K562 (cell line): ENCODE measurements around the gene ALDH16A1. TPM values are rescaled to one million over a fixed set of nuclear protein-coding genes. Genes with fewer than 3 reads are reported as not detected.
A peak's percentile ranks its signal among the peaks of the same experiment; 100 is the strongest.

ENCODE experiments used
- CHD2 ChIP-seq: IDR thresholded peaks from 2 replicates; pipeline ENCODE4 v1.6.1; 2011; ENCODE audit warnings: low read depth, low read length
- CHD4 ChIP-seq: fragments of 200-600 bp; sonication (generic); IDR thresholded peaks from 3 replicates; pipeline ENCODE4 v1.6.1; 2012; ENCODE audit warnings: low read depth, mild to moderate bottlenecking, mixed read lengths, low read length, inconsistent platforms; ENCODE audit not compliant: insufficient read depth, insufficient replicate concordance, poor library complexity, severe bottlenecking
- ELF4 ChIP-seq: fragments of 450-650 bp; formaldehyde crosslinking; IDR thresholded peaks from 2 replicates; pipeline ENCODE4 v1.4.0; 2022; ENCODE audit warnings: missing genetic modification characterization
- ELK1 ChIP-seq: sonication (generic); formaldehyde crosslinking; IDR thresholded peaks from 2 replicates; pipeline ENCODE4 v1.8.1; 2022; ENCODE audit warnings: missing genetic modification reagents
- GABPA ChIP-seq: fragments of 200-800 bp; sonication (Bioruptor generic); conservative IDR thresholded peaks from 2 replicates; pipeline ENCODE4 v1.6.1; 2016; ENCODE audit warnings: low read depth, missing genetic modification characterization, missing compliant biosample characterization
- KAT2B ChIP-seq: IDR thresholded peaks from one replicate; pipeline ENCODE4 v1.6.1; 2012; ENCODE audit warnings: low read depth, mild to moderate bottlenecking, control low read depth, inconsistent platforms, low read length, moderate library complexity
- LARP7 ChIP-seq: fragments of 450-650 bp; IDR thresholded peaks from 2 replicates; pipeline ENCODE4 v1.6.1; 2016
- MAFF ChIP-seq: IDR thresholded peaks from 2 replicates; pipeline ENCODE4 v1.6.1; 2012; ENCODE audit warnings: low read length, improper control_type of control experiment
- MEIS2 ChIP-seq: fragments of 450-650 bp; IDR thresholded peaks from 2 replicates; pipeline ENCODE4 v1.6.1; 2014; ENCODE audit warnings: mild to moderate bottlenecking; ENCODE audit not compliant: partially characterized antibody
- MITF ChIP-seq: IDR thresholded peaks from 2 replicates; pipeline ENCODE4 v1.6.1; 2014; ENCODE audit warnings: antibody characterized with exemption
- NFE2L1 ChIP-seq: fragments of 450-650 bp; IDR thresholded peaks from 2 replicates; pipeline ENCODE4 v1.6.1; 2016; ENCODE audit warnings: missing genetic modification characterization, low read depth, mild to moderate bottlenecking, missing compliant biosample characterization, moderate library complexity, borderline replicate concordance
- NR2C2 ChIP-seq, 2 experiments: fragments of 200-800 bp in 1 of 2; sonication (Bioruptor generic) in 1 of 2; sonication (generic) in 1 of 2; formaldehyde crosslinking in 1 of 2; IDR thresholded peaks; 2 replicates each; pipeline versions ENCODE4 v1.6.1 to v1.8.0; 2016 to 2022; ENCODE audit warnings: mild to moderate bottlenecking in 1 of 2, missing compliant biosample characterization in 1 of 2, missing genetic modification characterization in 1 of 2, missing genetic modification reagents in 1 of 2
- TAF1 ChIP-seq: IDR thresholded peaks from 2 replicates; pipeline ENCODE4 v1.6.1; 2011; ENCODE audit warnings: mild to moderate bottlenecking, low read length, moderate library complexity; ENCODE audit not compliant: insufficient read depth, control insufficient read depth, severe bottlenecking; ENCODE audit errors: extremely low read depth
- ZBTB33 ChIP-seq: sonication (generic); formaldehyde crosslinking; IDR thresholded peaks from 2 replicates; pipeline ENCODE4 v1.8.1; 2023; ENCODE audit warnings: mild to moderate bottlenecking, missing genetic modification reagents
- ZKSCAN1 ChIP-seq: fragments of 150-350 bp; IDR thresholded peaks from 2 replicates; pipeline ENCODE4 v1.6.1; 2016; ENCODE audit warnings: low read depth, low read length
- ZNF561 ChIP-seq: fragments of 450-650 bp; formaldehyde crosslinking; conservative IDR thresholded peaks from 2 replicates; pipeline ENCODE4 v1.4.0; 2020; ENCODE audit warnings: mild to moderate bottlenecking, moderate library complexity
- ZNF699 ChIP-seq: fragments of 250-450 bp; sonication (Bioruptor Pico); IDR thresholded peaks from 2 replicates; pipeline ENCODE4 v1.8.0; 2021; ENCODE audit warnings: mild to moderate bottlenecking, moderate library complexity; ENCODE audit not compliant: insufficient replicate concordance
- polyA plus RNA-seq, 8 experiments: library from polyadenylated mRNA; depleted of rRNA in 4 of 8; stranded (reverse) in 5 of 8; unstranded in 3 of 8; fragments of >200 nt; fragmentation: Nextera tagmentation in 2 of 8; fragmentation: Illumina TruSeq in 1 of 8; extraction: Ambion mirVana in 2 of 8; extraction: Trizol in 1 of 8; gene quantifications; 2 replicates each; pipeline versions ENCODE4 v1.2.1 to v1.2.3, GENCODE V29; 2011 to 2014; ENCODE audit warnings: inconsistent platforms in 1 of 8, missing spikeins in 1 of 8
- total RNA-seq, 7 experiments: library from RNA; depleted of rRNA in 6 of 7; stranded (reverse); fragments of >200 nt in 6 of 7; fragmentation: Illumina TruSeq in 2 of 7; extraction: Trizol in 2 of 7; gene quantifications; 2 replicates each; pipeline versions ENCODE4 v1.2.1 to v1.2.3, GENCODE V29; 2011 to 2021; ENCODE audit warnings: low replicate concordance in 1 of 7
- TF ChIP-seq, protein P1 (sequence below): fragments of 450-650 bp; formaldehyde crosslinking; IDR thresholded peaks from 2 replicates; pipeline ENCODE4 v1.4.0; 2020; ENCODE audit warnings: mild to moderate bottlenecking, mixed read lengths
- TF ChIP-seq, protein P2 (sequence below): fragments of 200-400 bp; formaldehyde crosslinking; IDR thresholded peaks from 2 replicates; pipeline ENCODE4 v1.6.1; 2017; ENCODE audit warnings: mild to moderate bottlenecking, low read depth, low read length, moderate library complexity

ALDH16A1 gene
- total and polyA plus RNA-seq, 9 of the 15 experiments (the other 6 are each of a cell fraction or from before 2014, with no cell fraction given): 2.2 to 52.2 (median 7.6) TPM

GRCh38 chr19:49409441-49410029 is 43.5 kb upstream of the ALDH16A1 start (continued):
- TF ChIP-seq NR2C2 (CRISPR knock-in tag; IDR thresholded peaks at IDR 0.05) (no peak), NR2C2 (tag; IDR thresholded peaks at IDR 0.05) (peak; percentile 90), MEIS2 (no peak), CHD2 (no peak), LARP7 (no peak), TAF1 (peak; percentile 48), KAT2B (no peak), ELK1 (CRISPR knock-in tag) (no peak), NFE2L1 (no peak), ZKSCAN1 (no peak), CHD4 (no peak), MITF (no peak), GABPA (tag) (peak; percentile 75), ZNF561 (CRISPR knock-in tag) (no peak), ZNF699 (no peak), ZBTB33 (CRISPR knock-in tag) (no peak), MAFF (no peak), ELF4 (CRISPR knock-in tag) (peak; percentile 81)
- TF ChIP-seq, protein P1, sequence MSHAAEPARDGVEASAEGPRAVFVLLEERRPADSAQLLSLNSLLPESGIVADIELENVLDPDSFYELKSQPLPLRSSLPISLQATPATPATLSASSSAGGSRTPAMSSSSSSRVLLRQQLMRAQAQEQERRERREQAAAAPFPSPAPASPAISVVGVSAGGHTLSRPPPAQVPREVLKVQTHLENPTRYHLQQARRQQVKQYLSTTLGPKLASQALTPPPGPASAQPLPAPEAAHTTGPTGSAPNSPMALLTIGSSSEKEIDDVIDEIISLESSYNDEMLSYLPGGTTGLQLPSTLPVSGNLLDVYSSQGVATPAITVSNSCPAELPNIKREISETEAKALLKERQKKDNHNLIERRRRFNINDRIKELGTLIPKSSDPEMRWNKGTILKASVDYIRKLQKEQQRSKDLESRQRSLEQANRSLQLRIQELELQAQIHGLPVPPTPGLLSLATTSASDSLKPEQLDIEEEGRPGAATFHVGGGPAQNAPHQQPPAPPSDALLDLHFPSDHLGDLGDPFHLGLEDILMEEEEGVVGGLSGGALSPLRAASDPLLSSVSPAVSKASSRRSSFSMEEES (CRISPR knock-in tag): no peak
- TF ChIP-seq, protein P2, sequence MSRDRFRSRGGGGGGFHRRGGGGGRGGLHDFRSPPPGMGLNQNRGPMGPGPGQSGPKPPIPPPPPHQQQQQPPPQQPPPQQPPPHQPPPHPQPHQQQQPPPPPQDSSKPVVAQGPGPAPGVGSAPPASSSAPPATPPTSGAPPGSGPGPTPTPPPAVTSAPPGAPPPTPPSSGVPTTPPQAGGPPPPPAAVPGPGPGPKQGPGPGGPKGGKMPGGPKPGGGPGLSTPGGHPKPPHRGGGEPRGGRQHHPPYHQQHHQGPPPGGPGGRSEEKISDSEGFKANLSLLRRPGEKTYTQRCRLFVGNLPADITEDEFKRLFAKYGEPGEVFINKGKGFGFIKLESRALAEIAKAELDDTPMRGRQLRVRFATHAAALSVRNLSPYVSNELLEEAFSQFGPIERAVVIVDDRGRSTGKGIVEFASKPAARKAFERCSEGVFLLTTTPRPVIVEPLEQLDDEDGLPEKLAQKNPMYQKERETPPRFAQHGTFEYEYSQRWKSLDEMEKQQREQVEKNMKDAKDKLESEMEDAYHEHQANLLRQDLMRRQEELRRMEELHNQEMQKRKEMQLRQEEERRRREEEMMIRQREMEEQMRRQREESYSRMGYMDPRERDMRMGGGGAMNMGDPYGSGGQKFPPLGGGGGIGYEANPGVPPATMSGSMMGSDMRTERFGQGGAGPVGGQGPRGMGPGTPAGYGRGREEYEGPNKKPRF: no peak
